ENCODE results near the gene CRADD.

- TF ChIP-seq CTCF (IDR thresholded peaks at IDR 0.05; ENCODE audit: insufficient read depth, low read length) (no peak), POLR2AphosphoS5 (IDR thresholded peaks at IDR 0.05; ENCODE audit: low read depth) (no peak), REST (IDR thresholded peaks at IDR 0.05; ENCODE audit: insufficient replicate concordance, low read depth) (no peak), SPI1 (IDR thresholded peaks at IDR 0.05; ENCODE audit: borderline replicate concordance, low read depth) (no peak)
Measured at GRCh38 chr12:93839064-93839463, 161.9 kb downstream of the CRADD start.
